SK-N-MC (cell line): ENCODE data around the gene IRF9.

Experiments used
- DNase-seq: peaks from one replicate; pipeline ENCODE4 v3.0.0-alpha.2; 2011; ENCODE audit warnings: low read depth, low spot score
- H3K27ac ChIP-seq: fragments of 200-600 bp; sonication (generic); 2 replicates; pipeline ENCODE4 v1.5.1; 2016; ENCODE audit warnings: mixed run types
- H3K36me3 ChIP-seq: fragments of 200-600 bp; sonication (generic); 2 replicates; pipeline ENCODE4 v1.6.1; 2017; ENCODE audit warnings: antibody characterized with exemption, low read length, mixed read lengths; ENCODE audit not compliant: insufficient read depth
- H3K4me3 ChIP-seq: fragments of 200-600 bp; sonication (generic); 2 replicates; pipeline ENCODE4 v1.5.1; 2016
- H3K9ac ChIP-seq: fragments of 200-600 bp; sonication (generic); 2 replicates; pipeline ENCODE4 v1.8.0; 2017; ENCODE audit warnings: mixed run types, mixed read lengths; ENCODE audit not compliant: insufficient read length
- H3K9me3 ChIP-seq: fragments of 200-600 bp; sonication (generic); 2 replicates; pipeline ENCODE4 v1.6.1; 2017; ENCODE audit warnings: low read depth, mild to moderate bottlenecking, antibody characterized with exemption, low read length, moderate library complexity, mixed read lengths
- EZH2 ChIP-seq: fragments of 200-600 bp; sonication (generic); IDR thresholded peaks from one replicate; pipeline ENCODE4 v1.6.1; 2017; ENCODE audit warnings: antibody characterized with exemption
- FOXP2 ChIP-seq: optimal IDR thresholded peaks from 2 replicates; pipeline ENCODE3; 2011; ENCODE audit warnings: mild to moderate bottlenecking, moderate library complexity; ENCODE audit not compliant: insufficient read depth; ENCODE audit errors: extremely low read length, control extremely low read depth
- POLR2AphosphoS5 ChIP-seq: IDR thresholded peaks from 2 replicates; pipeline ENCODE4 v1.6.1; 2012; ENCODE audit warnings: mild to moderate bottlenecking, low read depth, low read length, borderline replicate concordance

IRF9 gene

DNA sequence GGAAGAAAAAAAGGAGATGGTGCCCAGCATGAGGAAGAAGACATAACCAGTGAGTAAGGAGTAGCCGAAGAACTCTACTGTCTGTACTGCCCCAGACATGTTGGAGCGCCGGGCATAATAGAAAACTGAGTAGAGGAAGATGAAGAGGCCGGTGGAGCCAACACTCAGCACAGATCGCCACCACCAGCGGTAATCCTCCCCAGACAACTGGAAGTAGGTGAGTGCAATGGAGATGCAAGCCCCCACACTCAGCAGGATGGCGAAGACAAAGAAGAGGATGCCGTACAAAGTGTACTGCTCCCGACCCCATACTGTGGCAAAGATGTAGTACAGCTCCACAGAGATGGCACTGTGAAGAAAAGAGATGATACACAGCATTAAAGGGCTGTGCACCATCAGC, 28.4 kb downstream of the IRF9 start:
- no peak for DNase-seq
- Histone ChIP-seq H3K27ac (peak overlapping the region; percentile 80), H3K9ac (peak overlapping the region; percentile 81), H3K4me3 (peak overlapping the region; percentile 86), H3K9me3 (no peaks in the 10 kb centered on the region), H3K36me3 (peaks cover 42% of the 10 kb centered on the region)
- TF ChIP-seq EZH2 (no peak), POLR2AphosphoS5 (no peak), FOXP2 (no peak)

DNA sequence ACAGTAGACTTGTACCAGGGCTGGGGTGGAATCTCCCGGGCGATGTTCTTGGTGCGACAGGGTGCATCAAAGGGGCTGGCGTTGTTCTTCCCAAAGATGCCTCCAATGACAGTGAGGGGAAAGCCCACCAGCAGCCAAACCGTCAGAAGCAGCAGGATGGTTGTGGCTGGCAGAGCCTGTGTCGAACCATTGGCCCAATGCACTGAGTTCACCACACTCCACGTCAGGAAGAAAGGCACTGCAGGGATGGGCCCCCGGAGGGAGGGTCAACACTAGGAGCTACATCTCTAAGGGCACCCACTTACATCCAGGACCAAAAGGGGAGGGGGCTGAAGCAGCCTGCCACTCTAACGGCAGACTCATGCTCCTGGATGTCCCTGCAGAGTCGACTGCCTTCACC, 29.4 kb downstream of the IRF9 start:
- Histone ChIP-seq H3K9ac (no peak overlapping the region), H3K9me3 (no peaks in the 10 kb centered on the region), H3K36me3 (peaks cover 34% of the 10 kb centered on the region), H3K27ac (no peak overlapping the region), H3K4me3 (no peak overlapping the region)
- TF ChIP-seq POLR2AphosphoS5 (no peak), EZH2 (no peak), FOXP2 (no peak)
- no peak for DNase-seq

DNA sequence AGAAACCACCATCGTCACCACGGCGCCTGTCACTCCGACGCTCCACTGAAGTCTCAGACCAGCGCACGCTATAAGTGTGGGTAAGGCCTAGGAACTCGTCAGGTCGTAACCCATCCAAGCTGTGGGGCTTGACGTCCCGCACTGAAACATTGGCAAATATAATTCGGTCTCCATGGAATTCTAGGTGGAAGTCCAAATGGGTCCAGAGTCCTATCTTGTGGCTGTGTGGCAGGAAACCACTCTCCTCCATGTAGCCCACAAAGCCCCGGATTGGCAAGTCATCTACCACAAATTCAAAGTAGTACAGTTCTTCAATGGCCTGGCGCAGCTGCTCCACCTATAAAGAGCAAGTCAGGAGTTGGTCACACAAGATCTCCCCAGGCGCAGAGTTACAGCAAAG, 31.9 kb downstream of the IRF9 start:
- TF ChIP-seq EZH2 = no peak
- TF ChIP-seq FOXP2 = no peak
- no peak for TF ChIP-seq POLR2AphosphoS5
- Histone ChIP-seq H3K27ac (no peak overlapping the region), H3K4me3 (no peak overlapping the region), H3K9me3 (no peaks in the 10 kb centered on the region), H3K36me3 (peaks cover 16% of the 10 kb centered on the region), H3K9ac (no peak overlapping the region)
- DNase-seq = no peak

DNA sequence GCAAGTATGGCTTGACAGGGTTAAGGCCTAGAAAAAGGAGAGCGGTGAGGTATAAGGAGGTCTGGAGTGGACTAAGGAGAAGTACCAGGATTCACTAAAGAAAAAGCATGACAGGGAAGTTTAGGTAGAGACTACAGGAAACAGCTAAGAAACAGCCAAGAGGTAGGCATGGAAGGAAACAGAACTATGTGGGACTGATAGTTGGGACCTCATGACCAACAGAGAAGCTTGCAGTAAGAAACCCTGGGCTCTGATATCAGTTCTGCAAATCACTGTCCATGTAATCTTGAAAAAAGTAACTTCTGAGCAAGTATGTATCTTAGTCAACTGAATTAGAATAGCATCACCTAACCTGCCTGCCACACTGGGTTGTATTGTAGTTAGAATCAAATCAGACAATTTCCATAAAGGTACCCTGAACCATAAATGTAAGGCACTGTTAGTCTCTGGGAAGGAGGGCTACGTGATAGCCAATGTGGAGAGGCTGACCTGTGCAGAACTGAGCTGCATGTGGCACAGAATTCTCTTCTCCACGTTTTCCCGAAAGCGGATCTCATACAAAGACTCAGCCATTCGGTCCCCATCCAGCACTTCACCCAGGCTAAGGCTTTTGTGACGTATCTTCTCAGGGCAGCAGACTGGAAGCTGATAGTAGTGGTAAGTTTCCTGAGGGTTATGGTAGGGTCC, 33.3 kb downstream of the IRF9 start:
- no peak for DNase-seq

DNA sequence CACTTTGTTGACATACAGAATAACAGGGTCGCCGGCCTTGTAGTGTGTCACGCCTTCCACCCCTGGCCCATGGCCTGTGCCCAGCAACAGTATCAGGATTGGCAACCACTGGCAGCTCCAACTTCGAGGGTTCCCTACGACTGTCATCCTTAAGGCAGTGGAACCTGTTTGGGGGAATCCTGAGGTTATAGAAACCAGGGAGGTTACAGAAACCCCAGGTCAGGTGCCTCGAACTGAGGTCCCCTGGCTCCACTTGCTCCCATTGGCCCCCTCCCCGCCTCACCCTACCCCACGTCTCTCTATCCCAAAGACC, 33.8 kb downstream of the IRF9 start:
- no peak for TF ChIP-seq EZH2
- no peak for TF ChIP-seq FOXP2
- no peak for TF ChIP-seq POLR2AphosphoS5
- no peaks in the 10 kb centered on the region for H3K9me3 ChIP-seq
- H3K9ac ChIP-seq = peak overlapping the region; percentile 93
- peak overlapping the region; percentile 96; the same call in 1 of the 2 replicates for H3K27ac ChIP-seq
- no peak for DNase-seq
- H3K4me3 ChIP-seq = peak overlapping the region; percentile 96
- H3K36me3 ChIP-seq = peaks cover 16% of the 10 kb centered on the region

More for the DNA sequence above, 33.3 kb downstream of the IRF9 start:
- Histone ChIP-seq H3K9me3 (no peaks in the 10 kb centered on the region), H3K36me3 (peaks cover 16% of the 10 kb centered on the region), H3K4me3 (peak overlapping the region; percentile 96), H3K9ac (peak overlapping the region; percentile 93), H3K27ac (0 out of 2 replicates have a peak overlapping the region, but pooled peaks have one; percentile 96)
- TF ChIP-seq FOXP2 (no peak), POLR2AphosphoS5 (no peak), EZH2 (no peak)

DNA sequence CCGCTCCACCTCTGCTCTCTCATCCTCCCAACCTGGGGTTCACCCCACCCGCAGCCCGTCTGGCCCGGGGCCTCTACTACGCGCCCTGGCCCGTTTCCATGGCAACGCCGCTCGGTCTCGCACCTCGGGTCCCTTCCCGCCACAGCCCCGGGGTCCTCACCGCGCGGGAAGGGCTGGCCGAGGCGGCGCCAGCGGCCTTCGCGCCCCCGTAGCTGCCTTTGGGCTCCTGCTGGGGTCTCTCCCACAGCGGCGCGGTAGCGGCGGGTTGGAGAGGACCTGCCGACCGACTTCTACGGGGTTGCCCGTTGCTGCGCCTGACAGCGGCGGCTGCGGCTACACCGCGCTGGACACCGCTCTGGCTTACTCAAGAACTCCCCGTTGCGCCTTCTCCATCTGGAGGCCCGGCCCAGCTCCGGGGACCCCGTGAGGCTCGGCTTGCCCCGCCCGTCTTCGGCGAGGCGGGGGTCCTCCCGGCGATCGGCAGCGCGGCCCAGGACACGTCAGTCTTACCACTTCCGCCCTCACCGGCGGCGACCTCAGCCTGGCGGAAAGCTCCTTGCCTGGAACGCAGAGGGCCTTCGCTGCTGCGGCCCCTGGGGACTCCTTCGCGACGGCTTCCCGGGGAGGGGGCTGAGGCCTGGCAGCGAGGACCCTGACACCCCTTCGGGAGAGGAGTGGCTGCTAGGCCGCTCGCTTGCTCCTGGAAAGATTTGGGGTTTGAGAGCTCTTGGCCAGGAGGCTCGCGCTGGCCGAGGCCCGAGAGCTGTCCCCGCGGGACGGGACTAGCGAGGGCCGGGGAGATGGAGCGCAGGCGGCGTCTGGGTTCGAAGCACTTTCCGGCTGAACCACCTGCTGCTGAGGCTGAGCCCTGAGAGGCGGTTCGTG, 34.4 kb downstream of the IRF9 start, which contains the start of gene TM9SF1:
Gene TM9SF1, minus strand, starts transcription at position 256 of the 885 bp plus-strand sequence. CDS start 422 bp downstream, outside the sequence.
- no peak for DNase-seq
- H3K9ac ChIP-seq = peak within 1 kb of the TSS; percentile 93
- H3K4me3 ChIP-seq = peak within 1 kb of the TSS; percentile 96
- peak within 1 kb of the TSS; percentile 96 for H3K27ac ChIP-seq
- H3K36me3 ChIP-seq = peaks cover 16% of the 10 kb centered on the region
- H3K9me3 ChIP-seq = no peaks in the 10 kb centered on the region
- TF ChIP-seq FOXP2 (no peak), POLR2AphosphoS5 (peak; percentile 78)

- Histone ChIP-seq H3K9ac (peak overlapping the region; percentile 93), H3K36me3 (peaks cover 17% of the 10 kb centered on the region), H3K27ac (peak overlapping the region; percentile 96), H3K4me3 (peak overlapping the region; percentile 96), H3K9me3 (no peaks in the 10 kb centered on the region)
- no peak for DNase-seq
- TF ChIP-seq EZH2 = no peak
- TF ChIP-seq POLR2AphosphoS5 = no peak
- TF ChIP-seq FOXP2 = no peak
Observed at GRCh38 chr14:24196071-24197055, 35.3 kb downstream of the IRF9 start.
